ENCODE results near the gene GCC1. TPM values are rescaled to one million over a fixed set of nuclear protein-coding genes. Genes with fewer than 3 reads are reported as not detected.
"Not testable (repeated sequence)": the region's sequence is repeated elsewhere in the genome, so short reads cannot be mapped to it uniquely, and the experiment has no call there.

GCC1 gene
- polyA plus RNA-seq, 2 donors = 2.5 to 5.8 TPM

GRCh38 chr7:127551941-127552340, 33.5 kb downstream of the GCC1 start:
- H3K36me3 ChIP-seq (ENCODE audit: control insufficient read depth in 2 of 2, insufficient read depth in 2 of 2, low read length in 1 of 2) = no peaks in the 10 kb centered on the region
- no peak overlapping the region for H3K4me3 ChIP-seq (ENCODE audit: low read depth in 1 of 2, low read length in 2 of 2)
- H3K4me1 ChIP-seq (ENCODE audit: control insufficient read depth in 2 of 2, insufficient read depth in 2 of 2, low read length in 1 of 2) = no peaks in the 10 kb centered on the region
- H3K9me3 ChIP-seq (ENCODE audit: control insufficient read depth in 2 of 2, insufficient read depth in 1 of 2, low read depth in 1 of 2, low read length in 1 of 2) = no peaks in the 10 kb centered on the region
- 78 to 85% methylated on average over 4 of the region's 4 CpGs for WGBS, 2 donors
- no peaks in the 10 kb centered on the region for H3K27me3 ChIP-seq (ENCODE audit: control insufficient read depth in 1 of 2, insufficient read depth in 2 of 2, low read length in 2 of 2)
- no peak overlapping the region for H3K27ac ChIP-seq (ENCODE audit: low read depth in 2 of 2, low read length in 1 of 2)

DNA sequence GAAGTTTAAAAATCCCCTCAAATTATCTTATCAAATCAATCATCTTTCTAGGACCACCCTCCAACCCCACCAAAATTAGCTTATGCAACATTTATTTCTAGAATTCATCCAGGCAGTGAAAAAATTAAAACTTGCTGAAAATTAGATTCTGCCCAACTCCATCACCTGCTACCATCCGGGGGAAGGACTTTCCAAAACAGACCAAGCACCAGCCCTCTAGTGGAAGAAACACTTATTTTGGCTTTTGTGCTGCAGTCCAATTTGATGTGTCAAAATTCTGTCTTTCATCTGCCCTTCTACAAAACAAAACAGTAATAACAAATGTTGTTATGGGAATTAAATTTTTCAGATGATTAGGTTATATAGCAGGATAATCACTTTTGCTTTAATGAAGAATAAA, 35.1 kb downstream of the GCC1 start:
- peaks cover 0 to 4% of the 10 kb centered on the region in 2 donors for H3K9me3 ChIP-seq (ENCODE audit: control insufficient read depth in 2 of 2, insufficient read depth in 1 of 2, low read depth in 1 of 2, low read length in 1 of 2)
- no peaks in the 10 kb centered on the region for H3K4me1 ChIP-seq (ENCODE audit: control insufficient read depth in 2 of 2, insufficient read depth in 2 of 2, low read length in 1 of 2)
- H3K27ac ChIP-seq (ENCODE audit: low read depth in 2 of 2, low read length in 1 of 2) = no peak overlapping the region
- WGBS, 2 donors = 50 to 58% methylated on average over 1 of the region's 1 CpG
- H3K27me3 ChIP-seq (ENCODE audit: control insufficient read depth in 1 of 2, insufficient read depth in 2 of 2, low read length in 2 of 2) = no peaks in the 10 kb centered on the region
- no peak overlapping the region for H3K4me3 ChIP-seq (ENCODE audit: low read depth in 1 of 2, low read length in 2 of 2)
- no peaks in the 10 kb centered on the region for H3K36me3 ChIP-seq (ENCODE audit: control insufficient read depth in 2 of 2, insufficient read depth in 2 of 2, low read length in 1 of 2)

DNA sequence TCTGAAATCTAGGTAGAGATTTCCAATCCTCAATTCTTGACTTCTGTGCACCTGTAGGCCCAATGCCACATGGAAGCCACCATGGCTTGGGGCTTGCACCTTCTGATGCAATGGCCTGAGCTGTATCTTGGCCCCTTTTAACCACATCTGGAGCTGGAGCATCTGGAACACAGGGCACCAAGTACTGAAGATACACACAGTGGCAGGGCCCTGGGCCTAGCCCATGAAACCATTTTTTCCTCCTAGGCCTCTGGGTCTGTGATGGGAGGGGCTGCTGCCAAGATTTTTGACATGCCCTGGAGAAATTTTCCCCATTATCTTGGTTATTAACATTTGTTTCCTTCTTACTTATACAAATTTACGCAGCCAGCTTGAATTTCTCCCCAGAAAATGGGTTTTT, 39.1 kb downstream of the GCC1 start:
- WGBS, 2 donors = 70 to 75% methylated on average over 1 of the region's 1 CpG
- Histone ChIP-seq H3K4me1 (ENCODE audit: control insufficient read depth in 2 of 2, insufficient read depth in 2 of 2, low read length in 1 of 2) (no peaks in the 10 kb centered on the region), H3K36me3 (ENCODE audit: control insufficient read depth in 2 of 2, insufficient read depth in 2 of 2, low read length in 1 of 2) (no peaks in the 10 kb centered on the region), H3K9me3 (ENCODE audit: control insufficient read depth in 2 of 2, insufficient read depth in 1 of 2, low read depth in 1 of 2, low read length in 1 of 2) (peaks cover 0 to 4% of the 10 kb centered on the region in 2 donors), H3K27ac (ENCODE audit: low read depth in 2 of 2, low read length in 1 of 2) (no peak overlapping the region), H3K27me3 (ENCODE audit: control insufficient read depth in 1 of 2, insufficient read depth in 2 of 2, low read length in 2 of 2) (no peaks in the 10 kb centered on the region), H3K4me3 (ENCODE audit: low read depth in 1 of 2, low read length in 2 of 2) (no peak overlapping the region)

- H3K36me3 ChIP-seq (ENCODE audit: control insufficient read depth in 2 of 2, insufficient read depth in 2 of 2, low read length in 1 of 2) = no peaks in the 10 kb centered on the region
- 84 to 86% methylated on average over 4 of the region's 4 CpGs for WGBS, 2 donors
- H3K9me3 ChIP-seq (ENCODE audit: control insufficient read depth in 2 of 2, insufficient read depth in 1 of 2, low read depth in 1 of 2, low read length in 1 of 2) = peaks cover 0 to 4% of the 10 kb centered on the region in 2 donors
- H3K27me3 ChIP-seq (ENCODE audit: control insufficient read depth in 1 of 2, insufficient read depth in 2 of 2, low read length in 2 of 2) = no peaks in the 10 kb centered on the region
- no peak overlapping the region for H3K27ac ChIP-seq (ENCODE audit: low read depth in 2 of 2, low read length in 1 of 2)
- no peak overlapping the region for H3K4me3 ChIP-seq (ENCODE audit: low read depth in 1 of 2, low read length in 2 of 2)
- H3K4me1 ChIP-seq (ENCODE audit: control insufficient read depth in 2 of 2, insufficient read depth in 2 of 2, low read length in 1 of 2) = peaks cover 0 to 2% of the 10 kb centered on the region in 2 donors
Observed at GRCh38 chr7:127541548-127541947, 43.8 kb downstream of the GCC1 start.

DNA sequence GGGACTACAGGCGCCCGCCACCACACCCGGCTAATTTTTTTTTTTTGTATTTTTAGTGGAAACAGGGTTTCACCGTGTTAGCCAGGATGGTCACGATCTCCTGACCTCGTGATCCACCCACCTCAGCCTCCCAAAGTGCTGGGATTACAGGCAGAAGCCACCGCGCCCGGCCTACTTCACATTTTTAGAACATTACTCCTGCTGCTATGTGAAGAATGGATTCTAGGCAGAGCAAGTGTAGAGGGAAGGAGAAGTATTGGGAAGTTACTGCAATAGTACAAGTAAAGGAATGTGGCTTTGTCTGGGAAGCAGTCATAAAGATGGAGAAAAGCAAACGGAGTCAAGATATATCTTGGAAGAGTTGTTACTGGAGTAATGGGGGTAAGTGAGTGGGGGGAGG, 44.9 kb downstream of the GCC1 start:
- H3K27ac ChIP-seq (ENCODE audit: low read depth in 2 of 2, low read length in 1 of 2); H3K9me3 ChIP-seq (ENCODE audit: control insufficient read depth in 2 of 2, insufficient read depth in 1 of 2, low read depth in 1 of 2, low read length in 1 of 2); H3K27me3 ChIP-seq (ENCODE audit: control insufficient read depth in 1 of 2, insufficient read depth in 2 of 2, low read length in 2 of 2); H3K36me3 ChIP-seq (ENCODE audit: control insufficient read depth in 2 of 2, insufficient read depth in 2 of 2, low read length in 1 of 2); H3K4me1 ChIP-seq (ENCODE audit: control insufficient read depth in 2 of 2, insufficient read depth in 2 of 2, low read length in 1 of 2); H3K4me3 ChIP-seq (ENCODE audit: low read depth in 1 of 2, low read length in 2 of 2): not testable (repeated sequence)
- 79 to 82% methylated on average over 8 of the region's 10 CpGs for WGBS, 2 donors

GRCh38 chr7:127539116-127539515, 46.3 kb downstream of the GCC1 start:
- peaks cover 0 to 3% of the 10 kb centered on the region in 2 donors for H3K4me1 ChIP-seq (ENCODE audit: control insufficient read depth in 2 of 2, insufficient read depth in 2 of 2, low read length in 1 of 2)
- H3K27ac ChIP-seq (ENCODE audit: low read depth in 2 of 2, low read length in 1 of 2) = no peak overlapping the region
- H3K9me3 ChIP-seq (ENCODE audit: control insufficient read depth in 2 of 2, insufficient read depth in 1 of 2, low read depth in 1 of 2, low read length in 1 of 2) = no peaks in the 10 kb centered on the region
- H3K4me3 ChIP-seq (ENCODE audit: low read depth in 1 of 2, low read length in 2 of 2) = no peak overlapping the region
- H3K27me3 ChIP-seq (ENCODE audit: control insufficient read depth in 1 of 2, insufficient read depth in 2 of 2, low read length in 2 of 2) = no peaks in the 10 kb centered on the region
- 78 to 80% methylated on average over 9 of the region's 9 CpGs for WGBS, 2 donors
- no peaks in the 10 kb centered on the region for H3K36me3 ChIP-seq (ENCODE audit: control insufficient read depth in 2 of 2, insufficient read depth in 2 of 2, low read length in 1 of 2)

- H3K4me1 ChIP-seq (ENCODE audit: control insufficient read depth in 2 of 2, insufficient read depth in 2 of 2, low read length in 1 of 2) = peaks cover 0 to 3% of the 10 kb centered on the region in 2 donors
- H3K36me3 ChIP-seq (ENCODE audit: control insufficient read depth in 2 of 2, insufficient read depth in 2 of 2, low read length in 1 of 2) = no peaks in the 10 kb centered on the region
- WGBS, 2 donors = 5 to 13% methylated on average over 16 of the region's 16 CpGs
- no peak overlapping the region for H3K4me3 ChIP-seq (ENCODE audit: low read depth in 1 of 2, low read length in 2 of 2)
- no peaks in the 10 kb centered on the region for H3K9me3 ChIP-seq (ENCODE audit: control insufficient read depth in 2 of 2, insufficient read depth in 1 of 2, low read depth in 1 of 2, low read length in 1 of 2)
- no peaks in the 10 kb centered on the region for H3K27me3 ChIP-seq (ENCODE audit: control insufficient read depth in 1 of 2, insufficient read depth in 2 of 2, low read length in 2 of 2)
- no peak overlapping the region for H3K27ac ChIP-seq (ENCODE audit: low read depth in 2 of 2, low read length in 1 of 2)
Observed at GRCh38 chr7:127536741-127537140, 48.7 kb downstream of the GCC1 start.

GRCh38 chr7:127536394-127536691, 49.1 kb downstream of the GCC1 start:
- WGBS, 2 donors = 48 to 60% methylated on average over 2 of the region's 2 CpGs
- Histone ChIP-seq H3K4me3 (ENCODE audit: low read depth in 1 of 2, low read length in 2 of 2) (no peak overlapping the region), H3K4me1 (ENCODE audit: control insufficient read depth in 2 of 2, insufficient read depth in 2 of 2, low read length in 1 of 2) (peaks cover 0 to 3% of the 10 kb centered on the region in 2 donors), H3K9me3 (ENCODE audit: control insufficient read depth in 2 of 2, insufficient read depth in 1 of 2, low read depth in 1 of 2, low read length in 1 of 2) (no peaks in the 10 kb centered on the region), H3K27ac (ENCODE audit: low read depth in 2 of 2, low read length in 1 of 2) (no peak overlapping the region), H3K36me3 (ENCODE audit: control insufficient read depth in 2 of 2, insufficient read depth in 2 of 2, low read length in 1 of 2) (no peaks in the 10 kb centered on the region), H3K27me3 (ENCODE audit: control insufficient read depth in 1 of 2, insufficient read depth in 2 of 2, low read length in 2 of 2) (no peaks in the 10 kb centered on the region)

- H3K36me3 ChIP-seq (ENCODE audit: control insufficient read depth in 2 of 2, insufficient read depth in 2 of 2, low read length in 1 of 2) = no peaks in the 10 kb centered on the region
- H3K4me1 ChIP-seq (ENCODE audit: control insufficient read depth in 2 of 2, insufficient read depth in 2 of 2, low read length in 1 of 2) = peaks cover 0 to 3% of the 10 kb centered on the region in 2 donors
- no peak overlapping the region for H3K27ac ChIP-seq (ENCODE audit: low read depth in 2 of 2, low read length in 1 of 2)
- WGBS, 2 donors = 75 to 82% methylated on average over 11 of the region's 11 CpGs
- no peaks in the 10 kb centered on the region for H3K27me3 ChIP-seq (ENCODE audit: control insufficient read depth in 1 of 2, insufficient read depth in 2 of 2, low read length in 2 of 2)
- no peak overlapping the region for H3K4me3 ChIP-seq (ENCODE audit: low read depth in 1 of 2, low read length in 2 of 2)
- H3K9me3 ChIP-seq (ENCODE audit: control insufficient read depth in 2 of 2, insufficient read depth in 1 of 2, low read depth in 1 of 2, low read length in 1 of 2) = no peaks in the 10 kb centered on the region
Observed at GRCh38 chr7:127535546-127536393, 49.6 kb downstream of the GCC1 start.

- whole genome bisulfite sequencing, 2 donors = 53% methylated on average over 5 of the region's 5 CpGs
- no peak overlapping the region for H3K4me3 ChIP-seq (ENCODE audit: low read depth in 1 of 2, low read length in 2 of 2)
- no peaks in the 10 kb centered on the region for H3K27me3 ChIP-seq (ENCODE audit: control insufficient read depth in 1 of 2, insufficient read depth in 2 of 2, low read length in 2 of 2)
- H3K9me3 ChIP-seq (ENCODE audit: control insufficient read depth in 2 of 2, insufficient read depth in 1 of 2, low read depth in 1 of 2, low read length in 1 of 2) = no peaks in the 10 kb centered on the region
- H3K4me1 ChIP-seq (ENCODE audit: control insufficient read depth in 2 of 2, insufficient read depth in 2 of 2, low read length in 1 of 2) = peaks cover 0 to 3% of the 10 kb centered on the region in 2 donors
- no peak overlapping the region for H3K27ac ChIP-seq (ENCODE audit: low read depth in 2 of 2, low read length in 1 of 2)
- no peaks in the 10 kb centered on the region for H3K36me3 ChIP-seq (ENCODE audit: control insufficient read depth in 2 of 2, insufficient read depth in 2 of 2, low read length in 1 of 2)
Observed at GRCh38 chr7:127534636-127535035, 50.8 kb downstream of the GCC1 start.
